GDM1 (cell line): ENCODE data around the gene ST3GAL6.

ENCODE experiments used
- DNase-seq: peaks from one replicate; lab custom pipeline; 2025; lab: John Stamatoyannopoulos, UW

ST3GAL6 gene, protein sequence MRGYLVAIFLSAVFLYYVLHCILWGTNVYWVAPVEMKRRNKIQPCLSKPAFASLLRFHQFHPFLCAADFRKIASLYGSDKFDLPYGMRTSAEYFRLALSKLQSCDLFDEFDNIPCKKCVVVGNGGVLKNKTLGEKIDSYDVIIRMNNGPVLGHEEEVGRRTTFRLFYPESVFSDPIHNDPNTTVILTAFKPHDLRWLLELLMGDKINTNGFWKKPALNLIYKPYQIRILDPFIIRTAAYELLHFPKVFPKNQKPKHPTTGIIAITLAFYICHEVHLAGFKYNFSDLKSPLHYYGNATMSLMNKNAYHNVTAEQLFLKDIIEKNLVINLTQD

DNA sequence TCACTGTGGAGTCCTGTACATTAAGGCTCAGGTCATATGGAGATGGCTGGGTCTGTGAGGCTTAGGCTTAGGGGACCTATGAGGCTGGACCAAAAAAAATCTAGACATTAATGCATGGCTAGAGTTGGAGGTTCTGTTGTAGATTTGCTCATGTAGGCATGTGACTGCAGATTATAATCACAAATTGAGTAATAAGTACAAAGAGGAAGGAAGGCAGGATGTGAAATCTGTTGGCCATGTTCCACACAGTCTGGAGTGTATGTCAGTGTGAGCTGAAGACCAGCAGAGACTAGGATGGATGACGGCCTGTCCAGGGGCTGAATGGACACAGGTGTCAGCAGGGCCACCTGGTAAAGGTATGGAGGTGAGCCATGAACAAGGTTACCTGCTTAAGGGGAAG lies at the start of gene ST3GAL6:
TSS of gene ST3GAL6 (plus strand) at position 265 of the 400 bp plus-strand sequence. CDS start 5,101 bp downstream, outside the sequence.
- DNase-seq = no peak

DNA sequence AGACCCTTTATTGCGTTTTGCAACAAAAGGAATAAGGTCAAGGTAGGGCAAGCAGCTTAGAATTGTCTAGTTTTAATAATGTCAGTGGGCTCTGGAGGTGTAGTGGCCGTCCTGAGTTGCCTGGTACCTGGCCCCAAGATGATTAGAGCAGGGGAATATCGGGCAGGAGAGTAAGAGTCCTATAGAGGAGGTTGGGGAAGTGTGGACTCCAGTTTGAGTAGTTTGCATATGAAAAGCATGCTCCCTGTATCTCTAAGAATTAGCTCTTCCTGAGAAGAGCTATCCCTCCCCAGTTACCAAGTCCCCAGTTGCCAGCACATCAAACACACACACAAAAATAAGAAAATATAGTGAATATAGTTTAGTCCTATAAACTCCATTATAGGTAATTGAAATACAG lies 49.2 kb upstream of the ST3GAL6 start:
- no peak for DNase-seq

DNA sequence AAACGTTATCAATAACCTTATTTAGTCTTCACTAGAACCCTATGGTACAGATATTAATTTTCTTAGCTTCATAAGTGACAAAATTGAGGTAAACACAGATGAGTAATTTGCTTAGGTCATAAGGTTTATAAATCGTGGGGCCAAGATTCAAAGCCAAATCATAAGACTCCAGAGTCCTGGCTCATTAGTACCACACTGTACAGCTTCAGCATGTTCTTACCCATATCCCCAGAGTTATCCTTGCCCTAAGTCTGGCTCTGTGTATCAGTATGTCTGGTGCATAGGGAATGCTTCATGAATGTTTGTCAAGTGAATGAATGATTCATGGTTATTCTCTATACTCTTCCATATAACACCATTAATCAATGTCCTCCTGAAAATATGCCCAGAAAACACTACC lies 45.6 kb upstream of the ST3GAL6 start:
- DNase-seq = no peak

DNA sequence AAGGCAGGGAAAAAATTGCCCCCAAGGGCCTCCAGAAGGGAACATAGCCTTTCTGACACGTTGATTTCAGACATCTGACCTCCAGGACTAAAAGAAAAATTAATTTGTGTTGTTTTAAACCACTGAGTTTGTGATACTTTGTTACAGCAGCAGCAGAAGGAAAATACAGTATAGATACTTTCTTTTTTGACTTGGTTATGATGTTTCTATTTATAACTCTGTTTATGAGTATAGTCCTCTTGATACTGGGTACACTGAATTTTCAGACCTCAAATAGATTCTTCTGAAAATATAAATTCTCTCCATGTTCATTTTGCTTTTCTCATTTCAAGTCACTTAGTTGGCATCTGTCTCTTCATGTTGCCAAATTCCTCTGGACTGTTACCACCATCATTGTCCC lies 44.4 kb upstream of the ST3GAL6 start:
- no peak for DNase-seq

DNA sequence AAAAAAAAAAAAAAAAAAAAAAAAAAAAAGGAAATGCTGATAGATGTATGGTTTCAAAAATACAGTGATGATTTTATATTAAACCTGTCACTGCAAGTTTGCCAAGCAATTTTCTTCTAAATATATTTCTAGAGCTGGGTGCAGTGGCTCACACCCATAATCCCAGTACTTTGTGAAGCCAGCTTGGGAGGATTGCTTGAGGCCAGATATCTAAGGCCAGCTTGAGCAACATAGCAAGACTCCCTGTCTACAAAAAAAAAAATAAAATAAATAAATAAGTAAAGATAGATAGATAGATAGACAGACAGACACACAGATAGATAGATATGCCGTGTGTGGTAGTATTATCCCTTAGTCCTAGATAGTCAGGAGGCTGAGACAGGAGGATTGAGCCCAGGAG lies 41.4 kb upstream of the ST3GAL6 start:
- DNase-seq = no peak

DNA sequence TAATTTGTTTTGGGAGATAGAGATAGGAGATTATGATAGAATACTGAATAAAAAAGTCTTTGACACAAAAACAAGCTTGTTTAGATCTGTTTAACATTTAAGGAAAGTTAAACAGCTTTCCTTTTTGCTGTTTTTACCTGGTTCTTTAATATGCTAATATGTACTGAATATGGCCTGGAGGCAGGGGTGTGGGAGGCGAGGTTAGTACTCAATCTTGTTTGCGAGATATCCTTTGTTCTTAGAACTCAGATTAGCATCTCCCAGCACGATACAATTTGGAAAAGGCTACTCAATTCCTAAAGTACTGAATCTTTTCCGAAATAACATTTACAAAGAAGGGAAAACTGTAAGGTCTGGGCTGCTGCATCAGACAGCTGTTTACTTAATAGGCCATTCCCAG lies 40.8 kb upstream of the ST3GAL6 start:
- DNase-seq = no peak

DNA sequence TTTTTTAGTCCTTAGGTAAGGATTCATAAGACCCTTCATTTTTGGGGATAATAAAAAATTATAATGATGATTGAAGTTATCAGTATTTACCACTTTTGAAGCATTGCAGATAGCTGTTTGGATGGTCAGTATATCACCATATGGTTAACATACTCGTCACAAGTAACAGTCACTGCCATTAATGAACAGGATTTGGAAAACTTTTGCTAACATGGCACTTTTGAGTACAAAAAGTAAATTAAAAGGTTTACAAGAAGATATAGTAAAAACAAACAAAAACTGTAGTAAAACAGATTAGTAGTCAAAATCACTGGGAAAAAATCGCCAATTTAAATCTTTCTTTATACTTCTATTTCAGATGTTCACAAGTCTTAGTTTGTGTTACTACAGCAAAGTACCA lies 37.8 kb upstream of the ST3GAL6 start:
- no peak for DNase-seq

DNA sequence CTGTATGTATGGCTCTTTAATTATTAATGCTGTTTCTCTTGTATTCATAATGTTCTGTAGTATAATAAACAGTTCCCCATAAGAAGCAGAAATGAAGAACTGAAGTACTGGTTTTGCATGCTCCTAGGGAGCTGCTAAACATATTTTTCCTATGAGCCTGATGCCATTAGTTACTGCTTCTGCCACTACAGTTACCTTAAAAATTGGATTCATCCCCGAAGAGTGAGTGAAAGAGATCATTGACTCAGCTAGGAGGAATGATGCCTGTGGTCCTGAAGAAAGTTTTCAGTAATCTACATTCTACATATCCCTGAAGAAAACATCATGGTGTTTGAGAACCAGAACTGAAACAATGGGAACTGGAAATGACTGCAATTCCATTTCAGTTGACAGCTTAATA lies 37.1 kb upstream of the ST3GAL6 start:
- DNase-seq = no peak

DNA sequence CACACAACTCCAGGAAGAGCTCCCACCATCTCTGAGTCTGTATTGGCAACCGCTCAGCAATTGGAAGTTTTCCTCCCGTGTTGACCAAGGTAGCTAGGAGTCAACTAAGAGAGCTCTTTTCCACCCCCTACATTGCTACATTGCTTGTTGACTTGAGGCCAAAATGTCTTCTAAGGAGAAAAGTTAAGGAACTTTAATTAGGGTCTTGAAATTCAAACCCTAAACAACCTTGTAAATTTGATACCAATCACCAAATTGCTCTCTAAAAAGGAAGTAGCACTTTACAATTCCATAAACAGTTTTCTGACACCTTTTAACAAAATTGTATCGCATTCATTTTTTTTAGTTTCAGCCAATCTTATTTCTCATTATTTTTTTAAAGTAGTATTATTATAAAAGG lies 35.5 kb upstream of the ST3GAL6 start:
- DNase-seq = no peak

DNA sequence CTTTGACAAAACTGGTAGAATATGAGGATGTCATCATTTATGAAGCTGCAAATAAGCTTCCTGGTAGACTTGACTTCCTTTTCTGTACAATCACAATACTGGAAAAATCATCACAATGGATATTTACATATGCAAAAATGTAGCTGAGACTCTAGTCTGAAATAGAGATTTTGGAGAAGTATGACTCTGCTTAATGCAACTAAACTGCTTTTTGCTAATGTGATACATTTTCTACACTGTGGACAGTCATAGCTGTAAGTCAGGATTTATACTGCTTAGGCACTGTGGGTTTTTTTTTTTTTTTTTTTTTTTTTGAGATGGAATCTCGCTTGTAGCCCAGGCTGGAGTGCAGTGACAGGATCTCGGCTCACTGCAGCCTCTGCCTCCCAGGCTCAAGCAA lies 34.5 kb upstream of the ST3GAL6 start:
- DNase-seq = no peak

DNA sequence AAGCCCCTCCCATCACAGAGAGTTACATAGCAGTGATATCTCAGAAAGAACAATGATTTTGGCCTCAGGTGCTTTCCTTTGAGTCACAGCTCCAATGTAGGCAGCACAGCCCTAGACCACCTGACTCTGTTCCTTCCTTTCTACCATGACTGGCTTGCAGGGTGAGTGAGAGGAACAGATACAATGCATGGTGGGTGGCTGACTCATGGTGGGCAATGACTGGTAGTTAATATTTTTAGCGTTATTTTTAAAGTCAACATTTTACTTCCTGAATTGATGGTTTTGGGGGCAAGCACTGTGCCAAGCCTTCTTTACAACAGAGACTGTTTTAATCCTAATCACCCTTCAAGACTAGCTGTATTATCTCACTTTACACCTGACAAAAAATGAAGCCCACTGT lies 32.8 kb upstream of the ST3GAL6 start:
- no peak for DNase-seq

DNA sequence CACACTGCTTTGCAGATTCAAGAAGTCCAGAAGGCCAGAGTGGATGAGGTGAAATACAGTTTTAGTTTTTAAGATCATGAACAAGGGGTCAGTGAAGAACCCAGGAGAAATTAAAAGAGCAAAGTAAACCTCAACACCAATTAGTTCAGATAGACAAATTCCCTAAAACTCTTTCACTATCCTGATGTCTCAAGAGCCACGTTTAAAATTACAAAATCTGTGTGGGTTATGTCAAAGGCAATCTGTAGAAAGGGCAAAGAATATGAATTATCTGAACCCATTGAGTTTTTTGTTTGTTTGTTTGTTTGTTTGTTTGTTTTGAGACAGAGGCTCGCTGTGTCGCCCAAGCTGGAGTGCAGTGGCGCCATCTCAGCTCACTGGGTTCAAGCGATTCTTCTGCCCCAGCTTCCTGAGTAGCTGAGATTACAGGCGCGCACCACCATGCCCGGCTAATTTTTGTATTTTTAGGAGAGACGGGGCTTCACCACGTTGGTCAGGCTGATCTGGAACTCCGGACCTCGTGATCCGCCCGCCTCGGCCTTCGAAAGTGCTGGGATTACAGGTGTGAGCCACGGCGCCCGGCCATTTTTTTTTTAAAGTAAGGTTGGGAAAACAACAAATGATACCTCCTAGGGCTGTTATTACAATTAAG lies 32.1 kb upstream of the ST3GAL6 start:
- no peak for DNase-seq

DNA sequence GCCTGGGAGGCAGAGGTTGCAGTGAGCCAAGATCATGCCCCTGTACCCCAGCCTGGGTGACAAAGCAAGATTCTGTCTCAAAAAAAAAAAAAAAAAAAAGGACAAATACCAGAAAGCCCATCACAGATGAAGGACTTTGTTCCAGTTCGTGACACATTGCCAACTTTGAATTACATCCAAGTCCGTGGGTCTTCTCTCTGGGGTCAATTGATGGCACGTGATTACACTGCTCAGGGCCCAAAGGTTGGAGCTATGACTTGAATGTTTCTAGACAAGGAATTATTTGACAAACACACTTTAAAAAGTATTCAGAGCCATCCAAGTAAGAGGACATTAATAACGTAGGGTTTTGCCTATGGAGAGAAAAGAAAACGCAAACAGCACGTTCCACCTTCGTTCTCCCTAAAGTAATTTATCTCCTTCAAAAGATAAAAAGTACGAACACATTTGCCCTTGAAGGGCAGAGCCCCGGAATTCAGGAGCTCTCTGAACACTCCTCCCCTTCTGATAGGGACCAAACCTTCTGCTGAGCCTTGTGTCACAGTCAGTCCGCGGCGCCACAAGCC lies 31.3 kb upstream of the ST3GAL6 start:
- no peak for DNase-seq

DNA sequence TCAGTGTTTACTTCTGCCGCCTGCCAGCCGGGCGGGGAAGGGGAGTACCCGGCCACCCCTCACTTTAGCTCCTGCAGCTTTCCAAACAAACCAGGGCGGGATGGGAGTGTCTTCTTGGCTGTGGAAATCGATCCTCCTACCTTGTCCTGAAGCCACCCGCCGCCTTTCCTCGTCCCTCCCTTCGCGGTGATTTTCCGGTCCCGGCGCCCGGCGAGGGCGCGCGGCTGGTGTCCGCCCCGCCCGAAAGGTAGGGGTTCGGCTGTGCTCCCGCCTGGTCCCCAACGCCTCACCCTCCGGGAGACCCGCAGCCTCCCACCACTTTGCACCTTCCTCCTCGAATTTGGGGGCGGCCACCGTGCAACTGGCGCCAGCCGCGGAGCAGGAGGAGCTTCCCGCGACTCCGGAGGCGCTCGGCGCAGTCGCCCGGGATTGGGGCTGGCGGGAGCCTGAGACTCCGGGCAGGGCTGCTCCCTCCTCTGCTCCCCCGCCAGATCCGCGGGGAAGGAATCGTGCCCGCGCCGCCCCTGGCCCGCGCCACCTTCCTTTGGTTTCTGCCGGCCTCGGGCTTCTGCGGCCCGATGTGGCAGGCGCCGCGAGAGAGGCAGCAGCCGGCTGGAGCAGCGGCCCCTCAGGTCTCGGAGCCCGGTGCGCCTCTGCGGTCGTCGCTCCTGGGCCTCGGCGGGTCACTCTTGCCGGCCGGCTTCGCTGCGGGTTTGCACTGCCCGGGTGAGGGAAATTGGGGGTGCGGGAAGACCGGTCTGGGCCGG lies 30.7 kb upstream of the ST3GAL6 start:
- no peak for DNase-seq

DNA sequence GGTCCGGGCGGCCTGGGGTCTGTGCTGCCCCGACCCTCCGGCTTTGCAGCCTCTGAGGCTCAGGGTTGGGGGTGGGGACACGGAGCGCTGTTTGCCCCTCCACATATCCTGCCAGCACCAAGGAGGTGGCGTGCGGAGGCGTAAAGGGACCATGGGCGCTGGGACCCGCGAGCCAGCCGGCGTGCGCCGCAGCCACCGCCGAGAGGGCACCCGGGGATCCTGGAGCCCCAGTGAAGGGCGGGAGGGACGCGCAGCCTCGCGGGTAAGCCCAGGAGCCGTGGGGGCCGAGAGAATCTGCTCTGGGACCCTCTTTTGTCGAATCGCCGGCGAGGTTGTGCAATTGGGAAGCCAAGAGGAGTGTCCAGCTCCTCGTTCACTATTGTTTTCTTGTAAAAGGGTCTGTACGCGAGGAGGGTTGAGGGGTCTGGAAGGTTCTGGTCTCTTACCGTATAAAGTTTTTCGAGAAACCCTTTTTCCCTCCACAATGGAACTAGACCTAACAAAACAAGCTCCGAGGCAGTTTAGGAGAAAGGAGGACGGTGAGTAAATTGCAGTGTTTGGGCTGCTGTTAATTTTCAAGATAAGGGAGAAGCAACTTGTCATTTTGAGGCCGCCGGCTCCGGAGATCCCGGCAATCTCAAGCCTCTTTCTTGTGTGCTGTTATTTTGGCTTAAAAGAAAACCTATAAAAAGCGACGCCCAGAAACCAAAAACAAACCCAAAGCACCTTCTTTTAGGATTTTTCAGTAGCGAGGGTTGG lies 29.9 kb upstream of the ST3GAL6 start:
- DNase-seq = no peak

DNA sequence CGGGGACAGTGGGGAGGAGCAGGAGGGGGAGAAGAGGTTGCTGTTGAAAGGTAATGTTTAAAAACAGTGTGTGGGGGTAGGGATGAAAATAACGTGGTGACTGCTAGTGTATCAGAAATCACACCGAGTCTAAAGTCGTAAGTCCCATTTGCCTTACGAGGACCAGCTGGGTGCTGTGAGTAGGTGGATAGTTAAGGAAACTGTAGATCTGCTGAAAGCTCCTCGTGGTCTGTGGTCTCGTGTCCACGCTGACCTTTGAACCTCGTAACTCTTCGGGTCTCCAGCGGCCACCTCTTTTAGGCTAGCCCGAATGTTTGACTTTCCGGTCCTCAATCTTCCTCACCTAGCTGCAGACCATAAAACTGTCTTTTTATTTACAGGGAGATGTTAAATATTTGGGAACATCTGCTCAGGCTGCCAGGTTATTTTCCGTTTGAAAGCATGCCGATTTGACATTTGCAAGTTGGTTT lies 29.3 kb upstream of the ST3GAL6 start:
- DNase-seq = no peak

DNA sequence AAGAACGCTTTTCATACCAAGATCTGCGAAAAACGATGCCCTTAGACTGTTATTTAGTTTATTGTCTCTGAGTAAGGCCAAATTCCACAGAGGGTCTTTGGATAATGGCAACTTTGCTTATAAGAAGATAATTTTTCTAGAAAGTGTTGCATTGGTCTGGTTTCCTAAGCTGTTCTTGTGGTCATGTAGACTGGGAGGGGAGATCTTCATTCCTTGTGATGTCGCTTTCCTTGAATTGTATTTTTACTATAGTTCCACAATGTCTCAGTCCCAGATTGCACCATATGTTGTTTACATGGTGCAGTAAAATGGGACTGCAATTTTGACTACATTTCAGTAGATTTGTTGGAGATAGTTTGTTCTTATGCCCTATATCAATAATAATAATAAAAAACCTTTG lies 28.8 kb upstream of the ST3GAL6 start:
- DNase-seq = no peak

DNA sequence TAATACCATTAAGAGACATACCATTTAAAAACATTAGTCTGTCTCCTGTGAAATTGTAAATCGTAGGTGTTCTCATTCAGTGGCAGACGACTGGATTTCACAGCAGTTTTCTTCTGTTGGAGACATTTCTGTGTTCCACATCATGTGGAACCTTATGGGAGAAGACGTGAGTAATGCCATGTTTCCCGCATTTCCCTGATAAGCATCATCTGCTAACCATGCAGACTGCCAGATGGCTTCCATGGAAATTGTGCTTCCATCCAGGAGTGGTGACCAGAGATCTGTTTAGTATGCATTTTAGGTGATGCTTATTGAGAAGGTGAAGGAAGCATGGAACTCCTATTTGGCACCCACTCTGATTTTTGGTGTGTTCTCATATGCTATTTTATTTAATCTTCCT lies 28.4 kb upstream of the ST3GAL6 start:
- no peak for DNase-seq

DNA sequence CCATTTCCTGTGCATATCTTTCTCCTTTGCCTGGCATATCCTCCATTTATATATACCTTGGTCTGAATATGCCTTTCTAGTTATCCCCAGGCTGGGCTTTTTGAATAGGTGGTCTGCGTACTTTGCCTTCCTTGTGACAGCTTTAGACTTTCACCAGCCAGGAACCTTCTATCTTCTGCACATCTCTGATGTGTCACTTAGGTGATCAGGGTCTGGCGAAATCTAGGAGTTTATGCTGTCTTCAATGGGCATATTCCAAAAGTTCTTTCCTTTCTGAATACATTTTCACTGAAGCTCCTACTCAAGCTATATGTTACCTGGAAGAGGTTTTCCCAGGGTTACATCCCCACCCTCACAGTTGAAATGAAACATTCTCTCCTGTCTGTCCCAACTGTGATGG lies 27.8 kb upstream of the ST3GAL6 start:
- no peak for DNase-seq

DNA sequence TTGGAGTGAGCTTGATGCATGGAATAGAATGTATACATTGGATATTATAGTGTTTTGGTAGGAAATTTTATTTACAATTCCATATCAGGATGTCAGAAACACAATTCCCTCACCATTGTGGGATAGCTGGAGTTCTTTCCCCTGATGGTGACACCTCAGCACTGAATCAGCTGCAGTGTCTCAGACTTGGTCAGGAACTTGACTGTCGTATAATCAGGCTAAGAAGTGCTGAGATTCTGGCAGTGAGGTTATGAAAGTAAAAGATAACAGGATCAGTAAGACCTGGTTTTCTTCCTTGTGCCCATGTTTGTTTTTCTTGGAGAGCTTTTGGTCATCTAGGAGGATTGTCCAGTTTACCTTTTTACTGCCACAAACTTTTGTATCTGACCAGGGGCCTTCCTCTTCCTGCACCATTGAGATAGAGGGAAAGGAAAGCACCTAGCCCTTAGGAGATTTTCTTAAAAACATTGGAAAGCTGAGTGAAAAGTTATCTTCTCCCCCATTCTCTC lies 27.3 kb upstream of the ST3GAL6 start:
- no peak for DNase-seq

DNA sequence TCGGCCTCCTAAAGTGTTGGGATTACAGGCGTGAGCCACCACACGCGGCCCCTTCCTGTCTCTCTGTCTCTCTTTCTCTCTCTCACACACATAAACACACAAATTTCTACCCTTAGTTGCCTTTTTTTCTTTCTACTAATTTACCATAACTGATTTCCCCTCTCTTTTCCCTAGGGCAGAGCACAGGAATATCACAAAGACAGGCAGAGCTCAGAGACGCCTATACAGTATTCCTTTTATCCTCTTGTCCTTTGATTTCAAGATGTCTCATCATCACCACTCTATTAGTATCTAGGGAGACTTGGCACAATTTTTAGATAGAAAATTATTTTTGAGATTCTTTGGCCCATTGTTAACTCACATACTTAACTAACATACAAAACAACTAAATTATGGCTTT lies 25.8 kb upstream of the ST3GAL6 start:
- no peak for DNase-seq

DNA sequence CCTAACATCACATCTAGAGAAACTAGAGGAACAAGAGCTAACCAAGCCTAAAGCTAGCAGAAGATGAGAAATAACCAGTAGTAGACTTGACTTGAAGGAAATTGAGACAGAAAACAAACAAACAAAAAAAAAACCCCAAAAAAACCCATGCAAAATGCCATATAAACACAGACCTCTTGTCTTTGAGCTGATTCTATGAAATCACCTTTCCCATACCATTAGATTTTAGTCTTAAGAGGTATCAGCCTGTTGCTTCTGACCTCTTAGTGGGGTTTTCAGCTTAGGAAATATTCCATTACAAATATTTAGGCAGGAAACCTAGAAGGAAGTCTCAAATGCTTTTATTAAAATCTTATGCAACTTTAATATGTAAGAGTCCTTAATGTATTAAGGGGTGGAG lies 23.9 kb upstream of the ST3GAL6 start:
- no peak for DNase-seq
